ENCODE data around the gene RNF112.

Gene RNF112

GRCh38 chr17:19370493-19370960 lies 40.5 kb upstream of the RNF112 start:
- no peaks in the 10 kb centered on the region for H3K27me3 Mint-ChIP-seq
- H3K4me1 Mint-ChIP-seq (ENCODE audit: low read depth), result peaks cover 37% of the 10 kb centered on the region
- H3K27ac Mint-ChIP-seq, result no peak overlapping the region
- no peak overlapping the region for H3K4me3 Mint-ChIP-seq
- no peaks in the 10 kb centered on the region for H3K36me3 Mint-ChIP-seq (ENCODE audit: low read depth)
- H3K9me3 Mint-ChIP-seq, result no peaks in the 10 kb centered on the region

DNA sequence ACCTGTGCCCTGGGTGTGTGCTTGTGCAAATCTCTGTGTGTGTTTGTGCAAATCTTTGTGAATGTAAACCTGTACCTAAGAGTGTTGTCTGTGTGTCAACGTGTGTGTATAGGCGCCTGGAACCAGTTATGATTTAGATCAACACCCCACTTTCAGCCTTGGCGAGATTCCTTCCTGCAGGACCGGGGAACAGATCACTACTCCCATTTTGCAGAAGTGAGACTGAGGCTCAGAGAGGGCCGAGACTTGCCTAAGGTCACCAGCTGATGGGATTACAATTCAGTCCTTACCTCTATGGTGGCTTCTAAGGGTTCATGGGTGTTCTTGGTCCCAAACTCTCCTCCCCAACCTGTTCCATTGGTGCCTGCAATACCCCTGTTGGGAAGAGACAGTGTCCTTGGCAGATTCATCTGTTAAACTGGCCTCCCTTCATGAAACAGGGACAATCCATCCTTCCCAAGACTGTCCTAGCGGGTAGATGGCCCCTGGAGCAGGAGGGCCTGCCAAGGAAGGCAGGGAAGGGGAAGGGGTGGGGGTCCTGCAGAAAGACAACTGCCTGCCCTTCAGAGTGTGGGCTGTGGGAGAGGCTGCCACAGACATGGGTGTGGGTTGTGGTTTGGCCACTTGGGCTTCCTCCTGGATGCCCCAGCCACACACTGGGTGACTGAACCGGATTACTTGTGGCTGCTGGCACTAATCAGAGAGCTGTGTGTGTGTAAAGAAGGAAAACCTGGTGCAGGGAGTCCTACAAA lies 39.6 kb upstream of the RNF112 start:
- Mint-ChIP-seq H3K27ac (peak overlapping the region; percentile 29), H3K27me3 (no peaks in the 10 kb centered on the region), H3K9me3 (no peaks in the 10 kb centered on the region), H3K4me3 (no peak overlapping the region), H3K36me3 (ENCODE audit: low read depth) (no peaks in the 10 kb centered on the region), H3K4me1 (ENCODE audit: low read depth) (peaks cover 43% of the 10 kb centered on the region)

DNA sequence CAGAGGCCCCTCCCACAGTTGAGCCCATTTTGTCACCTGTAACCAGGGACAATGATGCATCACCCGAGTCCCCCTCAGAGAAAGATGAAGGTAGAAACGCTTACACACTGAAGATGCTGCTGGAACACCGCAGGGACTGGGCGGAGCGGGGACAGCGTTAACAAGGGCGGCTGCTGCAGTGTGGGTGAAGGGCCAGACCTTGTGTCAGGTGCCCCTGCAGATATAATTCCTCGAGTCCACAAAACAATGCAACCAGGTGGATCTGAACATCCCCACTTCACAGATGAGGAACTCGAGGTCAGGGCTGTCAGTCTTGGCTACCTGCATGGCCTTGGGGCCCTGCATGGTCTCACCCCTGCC lies 39.0 kb upstream of the RNF112 start:
- no peak overlapping the region for H3K4me3 Mint-ChIP-seq
- H3K27me3 Mint-ChIP-seq, result no peaks in the 10 kb centered on the region
- H3K4me1 Mint-ChIP-seq (ENCODE audit: low read depth), result peaks cover 47% of the 10 kb centered on the region
- H3K27ac Mint-ChIP-seq, result no peak overlapping the region
- H3K9me3 Mint-ChIP-seq, result no peaks in the 10 kb centered on the region
- H3K36me3 Mint-ChIP-seq (ENCODE audit: low read depth), result no peaks in the 10 kb centered on the region

GRCh38 chr17:19372439-19372838 lies 38.6 kb upstream of the RNF112 start:
- Mint-ChIP-seq H3K27me3 (no peaks in the 10 kb centered on the region), H3K4me1 (ENCODE audit: low read depth) (peaks cover 52% of the 10 kb centered on the region), H3K27ac (no peak overlapping the region), H3K9me3 (no peaks in the 10 kb centered on the region), H3K36me3 (ENCODE audit: low read depth) (no peaks in the 10 kb centered on the region), H3K4me3 (no peak overlapping the region)

DNA sequence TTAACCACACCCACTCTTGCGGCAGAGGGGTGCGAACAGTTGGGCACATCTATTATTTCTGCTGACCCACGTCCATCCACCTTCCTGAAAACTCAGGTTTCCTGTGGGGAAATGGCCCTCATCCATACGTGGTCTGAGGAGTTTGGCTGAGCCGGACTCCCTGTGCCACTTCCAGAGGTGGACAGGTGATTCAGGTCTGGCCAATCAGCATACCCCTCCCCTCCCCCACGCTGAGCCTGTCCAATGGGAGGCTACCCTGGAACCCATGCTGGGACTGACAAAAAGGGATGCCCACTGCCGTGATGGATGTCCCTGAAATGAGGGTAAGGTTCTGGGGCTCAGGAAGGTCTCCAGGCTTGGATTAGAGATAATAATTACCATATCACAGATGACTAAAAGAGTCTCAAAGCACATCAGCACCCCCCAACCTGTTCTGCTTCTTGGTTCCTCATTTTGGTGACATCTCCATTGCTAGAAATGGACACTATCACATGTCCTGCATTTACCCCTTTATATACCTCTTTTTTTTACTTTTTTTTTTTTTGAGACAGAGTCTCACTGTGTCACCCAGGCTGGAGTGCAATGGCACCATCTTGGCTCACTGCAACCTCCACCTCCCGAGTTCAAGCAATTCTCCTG lies 38.0 kb upstream of the RNF112 start:
- no peaks in the 10 kb centered on the region for H3K9me3 Mint-ChIP-seq
- H3K4me3 Mint-ChIP-seq, result no peak overlapping the region
- H3K36me3 Mint-ChIP-seq (ENCODE audit: low read depth), result no peaks in the 10 kb centered on the region
- H3K4me1 Mint-ChIP-seq (ENCODE audit: low read depth), result peaks cover 53% of the 10 kb centered on the region
- no peak overlapping the region for H3K27ac Mint-ChIP-seq
- no peaks in the 10 kb centered on the region for H3K27me3 Mint-ChIP-seq

DNA sequence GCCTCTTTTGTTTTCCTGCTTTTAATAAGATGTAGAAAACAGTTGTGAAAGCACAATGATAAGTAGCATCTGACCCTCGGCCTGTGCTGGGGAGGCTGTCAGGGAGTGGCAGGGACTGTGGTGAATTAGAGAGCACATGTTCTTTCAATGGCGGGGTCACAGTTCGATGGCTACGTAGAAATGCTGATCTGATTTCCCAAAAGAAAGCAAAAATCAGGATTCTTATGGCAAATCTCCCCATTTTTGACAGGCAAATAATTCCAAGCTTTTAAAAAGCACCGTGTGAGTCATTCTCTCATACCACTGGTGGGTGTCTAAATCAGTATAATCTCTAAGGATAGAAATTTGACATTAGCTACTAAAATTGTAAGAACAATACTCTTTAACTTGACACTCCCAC lies 36.9 kb upstream of the RNF112 start:
- no peak overlapping the region for H3K27ac Mint-ChIP-seq
- peaks cover 52% of the 10 kb centered on the region for H3K4me1 Mint-ChIP-seq (ENCODE audit: low read depth)
- no peaks in the 10 kb centered on the region for H3K27me3 Mint-ChIP-seq
- H3K9me3 Mint-ChIP-seq, result no peaks in the 10 kb centered on the region
- H3K4me3 Mint-ChIP-seq, result no peak overlapping the region
- no peaks in the 10 kb centered on the region for H3K36me3 Mint-ChIP-seq (ENCODE audit: low read depth)

- peaks cover 8% of the 10 kb centered on the region for H3K36me3 Mint-ChIP-seq (ENCODE audit: low read depth)
- H3K27ac Mint-ChIP-seq, result no peak overlapping the region
- H3K4me3 Mint-ChIP-seq, result peak overlapping the region; percentile 9
- H3K4me1 Mint-ChIP-seq (ENCODE audit: low read depth), result peaks cover 38% of the 10 kb centered on the region
- H3K27me3 Mint-ChIP-seq, result no peaks in the 10 kb centered on the region
- no peaks in the 10 kb centered on the region for H3K9me3 Mint-ChIP-seq
Measured at GRCh38 chr17:19375732-19376131, 35.3 kb upstream of the RNF112 start.

- no peaks in the 10 kb centered on the region for H3K9me3 Mint-ChIP-seq
- H3K36me3 Mint-ChIP-seq (ENCODE audit: low read depth), result peaks cover 17% of the 10 kb centered on the region
- peak overlapping the region; percentile 98 for H3K27ac Mint-ChIP-seq
- H3K4me3 Mint-ChIP-seq, result peak overlapping the region; percentile 100
- H3K27me3 Mint-ChIP-seq, result no peaks in the 10 kb centered on the region
- peaks cover 27% of the 10 kb centered on the region for H3K4me1 Mint-ChIP-seq (ENCODE audit: low read depth)
Measured at GRCh38 chr17:19376811-19377210, 34.2 kb upstream of the RNF112 start.

GRCh38 chr17:19377602-19378415 lies 33.2 kb upstream of the RNF112 start:
- Mint-ChIP-seq H3K9me3 (no peaks in the 10 kb centered on the region), H3K4me1 (ENCODE audit: low read depth) (peaks cover 20% of the 10 kb centered on the region), H3K27me3 (no peaks in the 10 kb centered on the region), H3K36me3 (ENCODE audit: low read depth) (peaks cover 17% of the 10 kb centered on the region), H3K27ac (peak overlapping the region; percentile 98), H3K4me3 (peak overlapping the region; percentile 100)

GRCh38 chr17:19378416-19379360 lies 32.3 kb upstream of the RNF112 start, which contains the start of gene MAPK7:
Gene MAPK7 (plus strand): TSS chr17:19378498. CDS start chr17:19378901, 403 bp downstream.
- Mint-ChIP-seq H3K9me3 (no peaks in the 10 kb centered on the region), H3K27ac (peak within 1 kb of the TSS; percentile 98), H3K27me3 (no peaks in the 10 kb centered on the region), H3K36me3 (ENCODE audit: low read depth) (peaks cover 17% of the 10 kb centered on the region), H3K4me3 (peak within 1 kb of the TSS; percentile 100), H3K4me1 (ENCODE audit: low read depth) (peaks cover 20% of the 10 kb centered on the region)

- Mint-ChIP-seq H3K4me1 (ENCODE audit: low read depth) (peaks cover 20% of the 10 kb centered on the region), H3K27ac (no peak overlapping the region), H3K36me3 (ENCODE audit: low read depth) (peaks cover 21% of the 10 kb centered on the region), H3K4me3 (peak overlapping the region; percentile 100), H3K27me3 (no peaks in the 10 kb centered on the region), H3K9me3 (no peaks in the 10 kb centered on the region)
Measured at GRCh38 chr17:19379361-19380065, 31.5 kb upstream of the RNF112 start.

DNA sequence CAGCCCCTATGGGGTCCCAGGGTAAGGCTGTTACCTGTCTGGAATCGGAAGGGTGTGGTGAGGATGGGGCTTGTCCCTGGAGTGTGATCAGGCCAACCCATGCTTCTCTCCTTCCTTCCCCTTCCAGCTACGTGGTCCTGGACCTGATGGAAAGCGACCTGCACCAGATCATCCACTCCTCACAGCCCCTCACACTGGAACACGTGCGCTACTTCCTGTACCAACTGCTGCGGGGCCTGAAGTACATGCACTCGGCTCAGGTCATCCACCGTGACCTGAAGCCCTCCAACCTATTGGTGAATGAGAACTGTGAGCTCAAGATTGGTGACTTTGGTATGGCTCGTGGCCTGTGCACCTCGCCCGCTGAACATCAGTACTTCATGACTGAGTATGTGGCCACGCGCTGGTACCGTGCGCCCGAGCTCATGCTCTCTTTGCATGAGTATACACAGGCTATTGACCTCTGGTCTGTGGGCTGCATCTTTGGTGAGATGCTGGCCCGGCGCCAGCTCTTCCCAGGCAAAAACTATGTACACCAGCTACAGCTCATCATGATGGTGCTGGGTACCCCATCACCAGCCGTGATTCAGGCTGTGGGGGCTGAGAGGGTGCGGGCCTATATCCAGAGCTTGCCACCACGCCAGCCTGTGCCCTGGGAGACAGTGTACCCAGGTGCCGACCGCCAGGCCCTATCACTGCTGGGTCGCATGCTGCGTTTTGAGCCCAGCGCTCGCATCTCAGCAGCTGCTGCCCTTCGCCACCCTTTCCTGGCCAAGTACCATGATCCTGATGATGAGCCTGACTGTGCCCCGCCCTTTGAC lies 30.3 kb upstream of the RNF112 start:
- Mint-ChIP-seq H3K4me1 (ENCODE audit: low read depth) (peaks cover 20% of the 10 kb centered on the region), H3K9me3 (no peaks in the 10 kb centered on the region), H3K36me3 (ENCODE audit: low read depth) (peaks cover 23% of the 10 kb centered on the region), H3K27ac (no peak overlapping the region), H3K4me3 (no peak overlapping the region), H3K27me3 (no peaks in the 10 kb centered on the region)

DNA sequence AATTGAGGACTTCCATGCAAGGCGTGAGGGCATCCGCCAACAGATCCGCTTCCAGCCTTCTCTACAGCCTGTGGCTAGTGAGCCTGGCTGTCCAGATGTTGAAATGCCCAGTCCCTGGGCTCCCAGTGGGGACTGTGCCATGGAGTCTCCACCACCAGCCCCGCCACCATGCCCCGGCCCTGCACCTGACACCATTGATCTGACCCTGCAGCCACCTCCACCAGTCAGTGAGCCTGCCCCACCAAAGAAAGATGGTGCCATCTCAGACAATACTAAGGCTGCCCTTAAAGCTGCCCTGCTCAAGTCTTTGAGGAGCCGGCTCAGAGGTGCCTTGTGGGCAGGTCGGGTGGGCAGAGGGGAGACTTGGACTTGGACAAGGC lies 29.7 kb upstream of the RNF112 start:
- Mint-ChIP-seq H3K4me3 (no peak overlapping the region), H3K9me3 (no peaks in the 10 kb centered on the region), H3K36me3 (ENCODE audit: low read depth) (peaks cover 23% of the 10 kb centered on the region), H3K27me3 (no peaks in the 10 kb centered on the region), H3K27ac (no peak overlapping the region), H3K4me1 (ENCODE audit: low read depth) (peaks cover 16% of the 10 kb centered on the region)

Measured in stimulated activated naive CD8-positive, alpha-beta T cell treated with anti-CD3 and anti-CD28 coated beads, Interleukin-15, Interleukin-2, amounts not matched to agents 100 ng/mL and 50 ng/mL, for 24 hours (primary cell).